Measurements from ENCODE around the gene RAE1. TPM values are rescaled to one million over a fixed set of nuclear protein-coding genes. Genes with fewer than 3 reads are reported as not detected.

The RAE1 gene
- total and polyA plus RNA-seq, 11 donors: 7.5 to 26.8 (median 15.5) TPM

DNA sequence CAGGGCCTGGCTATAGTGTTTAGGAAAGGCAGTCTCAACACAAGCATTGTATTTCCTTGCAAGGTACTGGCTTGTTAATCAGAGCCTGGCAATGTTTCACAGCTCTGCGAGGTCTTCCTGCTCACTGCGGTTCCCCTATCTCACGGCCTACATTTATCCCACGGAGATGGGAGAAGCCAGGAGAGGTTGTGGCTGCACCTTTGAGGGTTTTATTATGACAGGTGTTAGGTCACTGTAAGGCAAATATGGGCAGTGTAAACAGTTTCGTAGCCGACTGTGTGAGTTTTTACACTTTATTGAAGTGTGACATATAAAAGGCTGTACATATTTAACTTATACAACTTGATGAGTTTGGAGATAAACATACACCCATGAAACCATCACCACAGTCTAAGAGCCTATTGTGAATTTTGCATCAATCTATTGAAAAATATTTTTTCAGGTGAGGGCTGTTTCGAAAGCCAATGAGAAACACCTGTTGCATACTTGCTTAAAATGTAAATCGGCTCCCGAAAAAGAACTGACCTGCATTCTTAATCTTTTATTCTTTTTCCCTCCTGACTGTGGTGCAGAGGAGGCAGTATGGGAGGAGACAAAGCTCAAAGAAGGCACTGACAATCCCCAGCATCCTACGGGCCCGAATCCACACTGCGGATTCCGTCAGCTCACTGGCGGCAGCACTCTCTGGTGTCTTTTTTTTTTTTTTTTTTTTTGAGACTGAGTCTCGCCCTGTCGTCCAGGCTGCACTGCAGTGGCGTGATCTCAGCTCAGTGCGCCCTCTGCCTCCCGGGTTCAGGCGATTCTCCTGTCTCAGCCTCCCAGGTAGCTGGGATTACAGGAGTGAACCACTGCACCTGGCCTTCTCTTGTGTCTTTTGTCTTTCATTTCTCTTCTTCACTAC is 32.6 kb downstream of the RAE1 start:
- intact Hi-C loops (cut with DNase I): loop anchor here in 7 of 10 donors (2.0 to 10.0 kb wide), 5 partner anchors 109 to 831 kb away; no protein-coding TSS in a partner anchor
- no peak overlapping the region for H3K4me3 ChIP-seq
- peaks cover 0 to 17% (median 13%) of the 10 kb centered on the region in 12 donors for H3K4me1 ChIP-seq
- H3K27ac ChIP-seq: no peak overlapping the region
- peaks cover 0 to 5% (median 0%) of the 10 kb centered on the region in 12 donors for H3K9me3 ChIP-seq
- no peak for DNase-seq
- WGBS, 4 donors: 85 to 90% (median 88%) methylated on average over 20 of the region's 20 CpGs
- no peaks in the 10 kb centered on the region for H3K27me3 ChIP-seq
- no peak for ATAC-seq
- TF ChIP-seq, protein P1, sequence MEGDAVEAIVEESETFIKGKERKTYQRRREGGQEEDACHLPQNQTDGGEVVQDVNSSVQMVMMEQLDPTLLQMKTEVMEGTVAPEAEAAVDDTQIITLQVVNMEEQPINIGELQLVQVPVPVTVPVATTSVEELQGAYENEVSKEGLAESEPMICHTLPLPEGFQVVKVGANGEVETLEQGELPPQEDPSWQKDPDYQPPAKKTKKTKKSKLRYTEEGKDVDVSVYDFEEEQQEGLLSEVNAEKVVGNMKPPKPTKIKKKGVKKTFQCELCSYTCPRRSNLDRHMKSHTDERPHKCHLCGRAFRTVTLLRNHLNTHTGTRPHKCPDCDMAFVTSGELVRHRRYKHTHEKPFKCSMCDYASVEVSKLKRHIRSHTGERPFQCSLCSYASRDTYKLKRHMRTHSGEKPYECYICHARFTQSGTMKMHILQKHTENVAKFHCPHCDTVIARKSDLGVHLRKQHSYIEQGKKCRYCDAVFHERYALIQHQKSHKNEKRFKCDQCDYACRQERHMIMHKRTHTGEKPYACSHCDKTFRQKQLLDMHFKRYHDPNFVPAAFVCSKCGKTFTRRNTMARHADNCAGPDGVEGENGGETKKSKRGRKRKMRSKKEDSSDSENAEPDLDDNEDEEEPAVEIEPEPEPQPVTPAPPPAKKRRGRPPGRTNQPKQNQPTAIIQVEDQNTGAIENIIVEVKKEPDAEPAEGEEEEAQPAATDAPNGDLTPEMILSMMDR (IDR thresholded peaks at IDR 0.05): no peak
- no peak for TF ChIP-seq POLR2A (IDR thresholded peaks at IDR 0.05)
- H3K36me3 ChIP-seq: peaks cover 0 to 31% (median 12%) of the 10 kb centered on the region in 9 donors

DNA sequence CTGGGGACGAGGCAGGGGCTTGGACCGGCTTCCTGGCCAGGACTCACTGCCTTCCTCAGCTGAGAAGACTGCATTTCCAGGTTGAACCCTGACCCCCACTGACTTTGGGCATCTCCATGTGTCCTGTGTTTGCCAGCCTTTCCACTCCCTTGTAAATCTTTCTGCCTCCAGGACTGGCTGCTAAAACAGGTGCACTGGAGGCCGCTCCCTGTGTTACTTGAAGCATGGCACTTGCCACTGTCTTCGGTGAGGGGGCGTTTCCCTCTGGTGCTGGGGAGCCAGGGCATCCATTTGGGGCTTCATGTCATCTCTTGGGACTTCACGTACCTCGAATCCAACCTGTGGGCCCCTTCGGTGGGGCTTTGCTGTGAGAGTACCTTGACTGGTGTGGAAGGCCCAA is 33.4 kb downstream of the RAE1 start:
- Histone ChIP-seq H3K4me3 (no peak overlapping the region), H3K9me3 (peaks cover 0 to 5% (median 0%) of the 10 kb centered on the region in 12 donors), H3K27me3 (no peaks in the 10 kb centered on the region), H3K4me1 (peaks cover 0 to 24% (median 14%) of the 10 kb centered on the region in 12 donors), H3K27ac (peak overlapping the region in 5 of 12 donors; percentile 3 to 34 (median 17)), H3K36me3 (peaks cover 0 to 23% (median 12%) of the 10 kb centered on the region in 9 donors)
- DNase-seq (peak in 1 of 5 donors; percentile 42), ATAC-seq (no peak)
- no peak for TF ChIP-seq POLR2A (IDR thresholded peaks at IDR 0.05)
- TF ChIP-seq, protein P1 (IDR thresholded peaks at IDR 0.05): no peak
- intact Hi-C loops (cut with DNase I): loop anchor here in 6 of 10 donors (5.0 to 10.0 kb wide), 4 partner anchors 208 to 830 kb away; no protein-coding TSS in a partner anchor
- 86 to 88% (median 86%) methylated on average over 8 of the region's 8 CpGs for whole genome bisulfite sequencing, 4 donors

DNA sequence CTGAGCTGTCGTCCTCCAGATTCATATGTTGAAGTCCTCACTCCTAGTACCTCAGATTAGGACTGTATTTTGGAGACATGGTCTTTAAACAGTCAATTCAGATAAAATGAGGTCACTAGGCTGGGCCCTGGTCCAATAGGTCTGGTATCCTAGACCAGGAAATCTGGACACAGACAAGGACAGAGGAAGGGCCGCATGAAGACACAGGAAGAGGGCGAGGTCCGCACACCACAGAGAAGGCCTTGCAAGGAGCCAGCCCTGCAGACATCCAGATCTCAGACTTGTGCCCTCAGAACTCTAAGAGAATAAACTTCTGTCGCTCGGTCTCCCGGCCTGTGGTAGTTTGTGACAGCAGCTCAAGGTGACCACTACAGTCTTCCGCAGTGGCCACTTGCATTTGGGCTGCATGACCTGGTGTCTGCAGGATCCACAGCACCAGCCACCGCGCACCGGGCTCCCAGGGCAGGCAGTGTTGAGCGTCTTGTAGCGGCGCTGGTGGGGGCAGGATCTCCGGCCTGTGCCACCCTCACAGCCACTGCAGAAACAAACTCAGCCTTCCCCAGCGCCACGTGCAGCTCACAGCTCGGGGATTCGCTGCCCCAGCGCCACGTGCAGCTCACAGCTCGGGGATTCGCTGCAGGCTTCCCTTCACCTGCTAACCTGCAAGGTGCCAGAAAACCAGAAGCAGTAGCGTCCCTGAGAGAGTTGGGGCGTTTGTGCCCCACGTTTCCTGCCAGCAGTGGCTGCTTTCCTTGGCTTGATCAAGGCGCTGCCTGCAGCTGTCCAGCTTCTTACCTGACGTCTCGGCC is 34.1 kb downstream of the RAE1 start:
- Histone ChIP-seq H3K9me3 (peaks cover 0 to 5% (median 0%) of the 10 kb centered on the region in 12 donors), H3K36me3 (peaks cover 0 to 16% (median 11%) of the 10 kb centered on the region in 9 donors), H3K4me3 (no peak overlapping the region), H3K27me3 (no peaks in the 10 kb centered on the region), H3K27ac (peak overlapping the region in 7 of 12 donors; percentile 13 to 67 (median 34)), H3K4me1 (peaks cover 0 to 31% (median 21%) of the 10 kb centered on the region in 12 donors)
- intact Hi-C loops (cut with DNase I): loop anchor here in 6 of 10 donors (5.0 to 10.0 kb wide), 4 partner anchors 207 to 830 kb away; no protein-coding TSS in a partner anchor
- ATAC-seq: peak; percentile 10 to 53 (median 16)
- DNase-seq: peak in 3 of 5 donors; percentile 51 to 65 (median 51)
- WGBS, 4 donors: 63 to 79% (median 67%) methylated on average over 29 of the region's 29 CpGs
- TF ChIP-seq, protein P1 (IDR thresholded peaks at IDR 0.05): no peak
- TF ChIP-seq POLR2A (IDR thresholded peaks at IDR 0.05): no peak
